Brain microvascular endothelial cell (primary cell): ENCODE data around the gene KCNMB2.

Experiments used
- DNase-seq: peaks from one replicate; pipeline ENCODE4 v3.0.0-alpha.2; 2020
- H3K27ac ChIP-seq: fragments of 250-450 bp; sonication (Bioruptor Pico); 2 replicates; pipeline ENCODE4 v1.5.1; 2020; ENCODE audit warnings: mild to moderate bottlenecking, moderate library complexity
- H3K27me3 ChIP-seq: fragments of 250-450 bp; sonication (Bioruptor Pico); replicated peaks from 2 replicates; pipeline ENCODE4 v1.5.1; 2020; ENCODE audit warnings: mild to moderate bottlenecking
- H3K36me3 ChIP-seq: fragments of 250-450 bp; sonication (Bioruptor Pico); replicated peaks from 2 replicates; pipeline ENCODE4 v1.5.1; 2020; ENCODE audit warnings: mild to moderate bottlenecking
- H3K4me3 ChIP-seq: 2 replicates; pipeline ENCODE4 v1.5.1; 2011; ENCODE audit warnings: low read depth, mild to moderate bottlenecking, control low read depth, low read length, moderate library complexity
- in situ Hi-C: cut with HindIII; loops from 2 replicates; pipeline ENCODE4 v1.10.0; 2017; ENCODE audit warnings: low sequenced_read_pairs, low pct_ligation_motif_present
- TF ChIP-seq, protein P1 (sequence below): IDR thresholded peaks from 2 replicates; pipeline ENCODE4 v1.5.1; 2011; ENCODE audit warnings: low read depth, mild to moderate bottlenecking, moderate library complexity, low read length, control low read depth, inconsistent platforms; ENCODE audit errors: missing control alignments

KCNMB2 gene

GRCh38 chr3:178551916-178552321 is 15.7 kb downstream of the KCNMB2 start:
- Histone ChIP-seq H3K27ac (no peak overlapping the region), H3K27me3 (no peaks in the 10 kb centered on the region), H3K4me3 (no peak overlapping the region), H3K36me3 (no peaks in the 10 kb centered on the region)
- TF ChIP-seq, protein P1, sequence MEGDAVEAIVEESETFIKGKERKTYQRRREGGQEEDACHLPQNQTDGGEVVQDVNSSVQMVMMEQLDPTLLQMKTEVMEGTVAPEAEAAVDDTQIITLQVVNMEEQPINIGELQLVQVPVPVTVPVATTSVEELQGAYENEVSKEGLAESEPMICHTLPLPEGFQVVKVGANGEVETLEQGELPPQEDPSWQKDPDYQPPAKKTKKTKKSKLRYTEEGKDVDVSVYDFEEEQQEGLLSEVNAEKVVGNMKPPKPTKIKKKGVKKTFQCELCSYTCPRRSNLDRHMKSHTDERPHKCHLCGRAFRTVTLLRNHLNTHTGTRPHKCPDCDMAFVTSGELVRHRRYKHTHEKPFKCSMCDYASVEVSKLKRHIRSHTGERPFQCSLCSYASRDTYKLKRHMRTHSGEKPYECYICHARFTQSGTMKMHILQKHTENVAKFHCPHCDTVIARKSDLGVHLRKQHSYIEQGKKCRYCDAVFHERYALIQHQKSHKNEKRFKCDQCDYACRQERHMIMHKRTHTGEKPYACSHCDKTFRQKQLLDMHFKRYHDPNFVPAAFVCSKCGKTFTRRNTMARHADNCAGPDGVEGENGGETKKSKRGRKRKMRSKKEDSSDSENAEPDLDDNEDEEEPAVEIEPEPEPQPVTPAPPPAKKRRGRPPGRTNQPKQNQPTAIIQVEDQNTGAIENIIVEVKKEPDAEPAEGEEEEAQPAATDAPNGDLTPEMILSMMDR = no peak
- peak; percentile 29 for DNase-seq
- in situ Hi-C loops = no loop called here

GRCh38 chr3:178558637-178559036 is 22.4 kb downstream of the KCNMB2 start:
- TF ChIP-seq, protein P1 = no peak
- in situ Hi-C loops = no loop called here
- H3K4me3 ChIP-seq = no peak overlapping the region
- DNase-seq = no peak
- H3K36me3 ChIP-seq = no peaks in the 10 kb centered on the region
- no peak overlapping the region for H3K27ac ChIP-seq
- H3K27me3 ChIP-seq = no peaks in the 10 kb centered on the region

DNA sequence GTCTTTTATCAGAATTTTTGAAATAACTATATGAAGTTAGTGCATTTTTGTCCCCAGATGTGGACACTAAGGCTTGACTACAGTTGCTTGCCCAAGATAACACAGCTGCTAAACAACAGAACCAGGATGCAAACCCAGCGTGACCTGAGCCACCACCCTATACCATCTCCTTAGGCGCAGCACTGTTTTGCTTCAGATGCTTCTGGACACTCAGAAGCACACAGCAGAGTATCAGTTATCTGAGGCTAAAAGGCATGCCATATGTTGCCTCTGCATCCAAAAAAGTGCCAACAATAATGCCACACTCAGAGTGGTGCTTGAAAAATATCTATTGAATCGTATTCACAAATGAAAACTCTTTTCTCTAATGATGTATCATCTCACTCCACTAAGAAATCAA is 24.5 kb downstream of the KCNMB2 start:
- Histone ChIP-seq H3K36me3 (no peaks in the 10 kb centered on the region), H3K4me3 (no peak overlapping the region), H3K27me3 (no peaks in the 10 kb centered on the region), H3K27ac (no peak overlapping the region)
- TF ChIP-seq, protein P1 = no peak
- DNase-seq = no peak
- in situ Hi-C loops = no loop called here

DNA sequence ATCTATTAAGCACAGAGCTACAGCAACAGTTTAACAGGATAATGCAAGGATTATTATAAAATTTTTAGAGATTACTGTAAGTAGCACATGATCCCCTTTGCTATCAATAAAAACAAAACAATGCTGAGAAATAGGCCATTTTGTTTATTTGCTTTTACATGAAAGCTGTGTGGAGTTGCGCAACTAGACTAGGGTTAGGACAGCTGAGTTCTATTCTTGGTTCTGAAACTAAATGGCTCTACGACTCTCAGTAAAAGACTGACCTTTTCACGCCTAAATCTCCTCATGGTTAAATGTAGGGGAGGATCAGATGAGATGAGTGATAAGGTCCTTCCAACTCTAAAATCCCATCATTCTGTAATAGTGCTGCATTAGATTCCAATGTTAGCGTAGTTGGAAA is 25.0 kb downstream of the KCNMB2 start:
- in situ Hi-C loops = no loop called here
- no peak overlapping the region for H3K27ac ChIP-seq
- H3K36me3 ChIP-seq = no peaks in the 10 kb centered on the region
- TF ChIP-seq, protein P1 = no peak
- no peak overlapping the region for H3K4me3 ChIP-seq
- H3K27me3 ChIP-seq = no peaks in the 10 kb centered on the region
- no peak for DNase-seq

DNA sequence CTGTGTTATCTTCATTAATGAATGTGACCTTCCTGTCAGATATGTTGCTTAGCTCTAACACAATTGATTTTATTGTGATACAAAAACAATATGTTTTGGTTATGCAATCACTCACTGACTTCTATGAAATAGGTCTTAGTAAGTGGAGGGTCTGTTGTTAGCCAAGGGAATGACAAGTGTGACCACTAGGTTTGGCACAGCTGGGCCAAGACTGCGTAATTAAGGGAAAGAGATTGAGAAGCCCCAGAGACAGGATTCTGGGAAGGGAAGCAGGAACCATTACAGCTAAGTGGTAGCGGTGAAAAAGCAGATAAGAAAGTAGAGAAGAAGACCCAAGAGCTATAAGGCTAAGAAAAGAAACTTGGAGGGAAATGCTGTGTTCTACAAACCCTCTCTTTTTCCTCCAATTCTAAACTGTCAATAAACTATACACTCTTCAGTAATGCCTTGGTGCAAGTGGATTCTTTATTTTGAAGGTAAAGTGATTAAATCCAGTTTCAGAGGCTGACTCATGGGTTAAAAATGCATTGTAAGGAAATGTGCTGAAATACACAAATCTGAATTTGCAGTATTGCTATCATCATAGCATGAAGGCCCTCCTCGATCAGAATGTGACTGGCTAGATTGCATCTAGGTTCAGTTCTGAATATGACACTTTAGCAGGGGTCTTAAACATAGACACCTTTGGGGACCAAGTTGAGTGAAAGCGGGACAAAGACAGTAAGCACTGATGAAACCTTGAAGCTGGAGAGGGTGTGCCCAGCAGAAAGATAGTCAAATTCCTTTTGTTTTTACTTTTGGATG is 26.1 kb downstream of the KCNMB2 start:
- H3K27me3 ChIP-seq = no peaks in the 10 kb centered on the region
- TF ChIP-seq, protein P1 = no peak
- no peaks in the 10 kb centered on the region for H3K36me3 ChIP-seq
- in situ Hi-C loops = no loop called here
- no peak overlapping the region for H3K27ac ChIP-seq
- DNase-seq = peak; percentile 8
- no peak overlapping the region for H3K4me3 ChIP-seq

DNA sequence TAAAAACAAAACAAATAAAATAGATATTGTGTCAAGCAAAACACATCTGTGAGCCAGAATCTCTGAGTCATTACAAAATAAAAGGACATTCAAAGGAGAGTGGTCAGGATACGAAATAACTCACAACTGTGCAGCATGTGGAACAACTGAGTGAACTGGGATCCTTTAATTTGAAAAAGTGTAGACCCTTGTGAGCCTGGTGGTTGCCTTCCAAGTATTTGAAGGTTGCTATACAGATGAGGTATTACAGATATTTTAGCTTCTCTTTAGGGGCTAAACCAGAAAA is 26.7 kb downstream of the KCNMB2 start:
- TF ChIP-seq, protein P1 = no peak
- no peak overlapping the region for H3K4me3 ChIP-seq
- H3K27ac ChIP-seq = no peak overlapping the region
- H3K27me3 ChIP-seq = no peaks in the 10 kb centered on the region
- H3K36me3 ChIP-seq = no peaks in the 10 kb centered on the region
- in situ Hi-C loops = no loop called here
- no peak for DNase-seq
